GM11168 (cell line): ENCODE measurements around the gene HSF4.

Experiments used
- in situ Hi-C: fragments of 300-500 bp; cut with MboI; formaldehyde crosslinking; loops from one replicate; pipeline ENCODE4 v1.12.0; 2022; ENCODE audit warnings: low sequenced_read_pairs; ENCODE audit not compliant: unreplicated experiment

Gene HSF4

GRCh38 chr16:67213197-67214019, 48.9 kb downstream of the HSF4 start:
- in situ Hi-C loops: no loop called here

- in situ Hi-C loops: no loop called here
These were observed 51.2 kb downstream of the HSF4 start for GRCh38 chr16:67215706-67216105.

GRCh38 chr16:67216612-67217490, 52.3 kb downstream of the HSF4 start:
- in situ Hi-C loops: no loop called here
